ENCODE results near the gene CECR2.

DNA sequence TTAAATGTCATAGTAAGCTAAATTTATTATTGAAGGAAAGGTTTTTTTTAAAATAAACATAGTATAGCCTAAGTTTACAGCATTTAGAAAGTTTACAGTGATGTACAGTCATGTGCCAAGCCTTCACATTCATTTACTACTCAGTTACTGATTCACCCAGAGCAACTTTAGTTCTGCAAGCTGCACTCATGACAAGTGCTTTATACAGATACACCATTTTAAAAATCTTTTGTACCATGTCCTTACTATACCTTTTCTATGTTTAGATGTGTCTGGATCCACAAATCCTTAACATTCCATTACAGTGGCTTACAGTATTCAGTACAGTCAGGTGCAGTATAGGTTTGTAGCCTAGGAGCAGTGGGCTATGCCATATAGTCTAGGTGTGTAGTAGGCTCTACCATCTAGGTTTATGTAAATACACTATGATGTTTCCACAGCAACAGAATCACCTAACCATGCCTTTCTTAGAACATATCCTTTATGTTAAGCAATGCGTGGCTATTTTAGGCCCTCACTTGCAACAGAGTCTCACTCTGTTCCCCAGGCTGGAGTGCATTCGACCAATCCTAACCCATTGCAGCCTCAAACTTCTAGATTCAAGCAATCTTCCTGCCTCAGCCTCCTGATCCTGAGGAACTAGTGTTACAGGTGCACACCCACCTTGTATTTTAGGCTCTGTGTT is 114.6 kb downstream of the CECR2 start:
- TF ChIP-seq, protein P1, sequence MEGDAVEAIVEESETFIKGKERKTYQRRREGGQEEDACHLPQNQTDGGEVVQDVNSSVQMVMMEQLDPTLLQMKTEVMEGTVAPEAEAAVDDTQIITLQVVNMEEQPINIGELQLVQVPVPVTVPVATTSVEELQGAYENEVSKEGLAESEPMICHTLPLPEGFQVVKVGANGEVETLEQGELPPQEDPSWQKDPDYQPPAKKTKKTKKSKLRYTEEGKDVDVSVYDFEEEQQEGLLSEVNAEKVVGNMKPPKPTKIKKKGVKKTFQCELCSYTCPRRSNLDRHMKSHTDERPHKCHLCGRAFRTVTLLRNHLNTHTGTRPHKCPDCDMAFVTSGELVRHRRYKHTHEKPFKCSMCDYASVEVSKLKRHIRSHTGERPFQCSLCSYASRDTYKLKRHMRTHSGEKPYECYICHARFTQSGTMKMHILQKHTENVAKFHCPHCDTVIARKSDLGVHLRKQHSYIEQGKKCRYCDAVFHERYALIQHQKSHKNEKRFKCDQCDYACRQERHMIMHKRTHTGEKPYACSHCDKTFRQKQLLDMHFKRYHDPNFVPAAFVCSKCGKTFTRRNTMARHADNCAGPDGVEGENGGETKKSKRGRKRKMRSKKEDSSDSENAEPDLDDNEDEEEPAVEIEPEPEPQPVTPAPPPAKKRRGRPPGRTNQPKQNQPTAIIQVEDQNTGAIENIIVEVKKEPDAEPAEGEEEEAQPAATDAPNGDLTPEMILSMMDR (IDR thresholded peaks at IDR 0.05 in 4 of 5, conservative IDR thresholded peaks at IDR 0.05 in 1 of 5) = no peak
- TF ChIP-seq POLR2A (IDR thresholded peaks at IDR 0.05) = no peak

Data from gastrocnemius medialis (tissue), 4 donors.